MG63 (cell line): ENCODE measurements around the gene ACTR6. TPM values are rescaled to one million over a fixed set of nuclear protein-coding genes. Genes with fewer than 3 reads are reported as not detected.
A peak's percentile ranks its signal among the peaks of the same experiment; 100 is the strongest.
"Not testable (repeated sequence)": the region's sequence is repeated elsewhere in the genome, so short reads cannot be mapped to it uniquely, and the experiment has no call there.

ENCODE experiments used
- DNase-seq: peaks from one replicate; pipeline ENCODE4 v3.0.0-alpha.2; 2020
- H3K27me3 ChIP-seq: fragments of 250-450 bp; sonication (Bioruptor Pico); 2 replicates; pipeline ENCODE4 v1.5.1; 2020; ENCODE audit warnings: mild to moderate bottlenecking, moderate library complexity
- H3K36me3 ChIP-seq: fragments of 250-450 bp; sonication (Bioruptor Pico); 2 replicates; pipeline ENCODE4 v1.5.1; 2020; ENCODE audit warnings: mild to moderate bottlenecking, moderate library complexity
- H3K4me3 ChIP-seq: fragments of 250-450 bp; sonication (Bioruptor Pico); 2 replicates; pipeline ENCODE4 v1.5.1; 2020; ENCODE audit warnings: mild to moderate bottlenecking, moderate library complexity
- H3K9me3 ChIP-seq: fragments of 250-450 bp; sonication (Bioruptor Pico); 2 replicates; pipeline ENCODE4 v1.5.1; 2020; ENCODE audit warnings: mild to moderate bottlenecking, moderate library complexity
- total RNA-seq: library from RNA; depleted of rRNA; stranded (reverse); fragments of >200 nt; shearing (Covaris generic); gene quantifications from 2 replicates; pipeline ENCODE4 v1.2.3, GENCODE V29; 2014; ENCODE audit warnings: low replicate concordance

Gene ACTR6
- total RNA-seq, 1 experiment from 2014 or later: 18.4 TPM

DNA sequence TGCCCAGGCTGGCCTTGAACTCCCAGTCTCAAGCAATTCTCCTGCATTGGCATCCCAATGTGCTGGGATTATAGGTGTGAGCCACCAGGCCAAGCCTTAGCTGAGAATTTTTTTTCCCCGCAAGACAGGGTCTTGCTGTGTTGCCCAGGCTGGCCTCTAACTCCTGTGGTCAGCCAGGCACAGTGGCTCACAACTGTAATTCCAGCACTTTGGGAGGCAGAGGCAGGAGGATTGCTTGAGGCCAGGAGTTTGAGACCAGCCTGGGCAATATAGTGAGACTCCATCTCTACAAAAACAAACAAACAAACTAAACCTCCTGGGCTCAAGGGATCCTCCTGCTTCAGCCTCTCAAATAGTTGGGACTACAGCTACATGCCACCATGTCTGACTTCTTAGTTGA is 39.0 kb downstream of the ACTR6 start:
- H3K9me3 ChIP-seq: no peaks in the 10 kb centered on the region
- H3K36me3 ChIP-seq: no peaks in the 10 kb centered on the region
- no peaks in the 10 kb centered on the region for H3K27me3 ChIP-seq
- H3K4me3 ChIP-seq: no peak overlapping the region
- no peak for DNase-seq

DNA sequence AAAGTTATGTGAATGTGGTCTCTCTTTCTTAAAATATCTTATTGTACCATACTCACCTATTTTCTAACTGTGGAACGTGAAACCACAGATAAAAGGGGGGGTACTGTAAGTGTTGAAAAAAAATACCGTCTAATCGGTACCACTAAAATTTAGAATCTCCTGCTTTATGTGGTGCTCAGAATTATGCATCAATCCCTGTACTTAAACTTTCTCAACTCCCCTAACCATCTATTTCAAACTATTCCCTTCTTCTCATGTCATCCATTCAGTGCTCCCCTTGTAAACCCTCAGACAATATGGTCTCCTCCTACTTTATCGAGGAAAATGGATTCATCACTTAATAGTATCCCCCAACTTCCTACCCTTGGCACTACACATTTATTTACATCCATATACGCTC is 42.5 kb downstream of the ACTR6 start:
- Histone ChIP-seq H3K36me3 (no peaks in the 10 kb centered on the region), H3K27me3 (no peaks in the 10 kb centered on the region), H3K4me3 (no peak overlapping the region), H3K9me3 (no peaks in the 10 kb centered on the region)
- DNase-seq: no peak

DNA sequence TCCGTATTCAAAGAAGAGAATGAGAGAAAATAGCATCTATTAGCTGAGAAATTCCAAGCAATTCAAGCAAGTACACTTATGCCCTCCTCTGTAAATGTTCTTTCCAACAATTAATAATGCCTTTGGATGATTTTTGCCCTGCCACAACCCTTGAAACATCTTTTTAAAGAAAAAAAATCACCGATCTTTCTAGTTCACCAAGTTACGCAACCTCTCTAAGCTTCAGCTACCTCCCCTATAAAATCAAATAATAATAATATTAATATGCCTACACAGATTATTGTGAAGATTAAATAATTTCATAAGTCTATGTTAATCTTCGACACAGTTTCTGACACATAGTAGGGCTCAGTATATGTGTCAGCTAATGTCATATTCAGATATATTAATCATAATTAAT is 47.1 kb downstream of the ACTR6 start:
- H3K36me3 ChIP-seq: no peaks in the 10 kb centered on the region
- DNase-seq: no peak
- no peaks in the 10 kb centered on the region for H3K27me3 ChIP-seq
- H3K4me3 ChIP-seq: no peak overlapping the region
- no peaks in the 10 kb centered on the region for H3K9me3 ChIP-seq

DNA sequence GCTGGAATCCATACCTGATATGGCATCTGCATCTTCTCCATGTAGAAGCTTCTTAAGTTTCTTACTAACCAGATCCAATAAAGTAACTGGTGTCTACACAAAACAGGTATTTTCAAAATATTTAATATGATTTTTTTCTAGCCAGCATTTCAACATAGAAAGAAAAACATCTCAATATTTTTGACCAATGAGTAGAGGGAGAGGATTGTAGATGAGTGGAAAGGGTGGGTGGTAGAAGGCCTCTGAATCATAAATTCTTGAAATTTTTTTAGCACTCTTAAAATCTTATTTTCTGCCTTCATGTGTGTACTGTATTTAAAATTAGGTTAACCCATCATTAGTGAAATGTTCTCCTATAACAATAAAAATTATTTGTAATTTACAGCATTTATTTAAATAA is 48.3 kb downstream of the ACTR6 start:
- H3K4me3 ChIP-seq: no peak overlapping the region
- H3K9me3 ChIP-seq: no peaks in the 10 kb centered on the region
- H3K36me3 ChIP-seq: no peaks in the 10 kb centered on the region
- no peak for DNase-seq
- H3K27me3 ChIP-seq: no peaks in the 10 kb centered on the region

DNA sequence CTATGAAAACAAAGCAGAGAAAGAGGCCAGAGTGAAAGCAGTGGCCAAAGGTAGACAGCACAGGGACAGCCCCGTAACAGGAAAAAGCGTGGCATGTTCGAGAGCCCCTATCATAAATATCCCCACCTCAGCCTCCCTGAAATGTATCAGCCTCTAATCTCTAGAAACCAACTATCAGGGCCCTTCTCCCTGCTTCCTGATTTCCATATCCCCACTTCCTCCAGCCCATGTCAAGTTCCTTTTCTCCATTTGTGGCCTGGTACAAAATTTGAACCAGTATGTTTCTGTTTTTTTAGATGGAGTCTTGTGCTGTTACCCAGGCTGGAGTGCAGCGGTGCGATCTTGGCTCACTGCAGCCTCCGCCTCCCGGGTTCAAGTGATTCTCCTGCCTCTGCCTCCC is 49.3 kb downstream of the ACTR6 start:
- Histone ChIP-seq H3K27me3 (no peaks in the 10 kb centered on the region), H3K9me3 (no peaks in the 10 kb centered on the region), H3K4me3 (no peak overlapping the region), H3K36me3 (no peaks in the 10 kb centered on the region)
- no peak for DNase-seq

DNA sequence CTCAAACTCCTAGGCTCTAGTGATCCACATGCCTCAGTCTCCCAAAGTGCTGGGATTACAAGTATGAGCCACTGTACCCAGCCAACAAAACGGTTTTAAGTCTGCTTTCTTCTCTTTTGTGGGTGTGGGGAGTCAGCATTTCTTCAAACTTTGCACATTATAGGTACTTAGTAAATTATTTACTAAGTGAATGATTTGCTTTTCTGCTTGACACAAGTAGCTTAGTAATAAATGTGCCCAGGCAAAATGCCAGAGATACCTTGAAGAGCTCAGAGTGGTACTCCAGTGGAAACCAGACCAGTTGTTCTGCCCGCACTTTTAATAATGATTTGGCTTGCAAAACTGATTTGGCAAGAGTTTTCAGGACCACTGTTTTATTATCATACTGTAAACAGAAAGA is 51.3 kb downstream of the ACTR6 start:
- H3K27me3 ChIP-seq: no peaks in the 10 kb centered on the region
- H3K4me3 ChIP-seq: no peak overlapping the region
- no peaks in the 10 kb centered on the region for H3K9me3 ChIP-seq
- H3K36me3 ChIP-seq: no peaks in the 10 kb centered on the region
- no peak for DNase-seq

DNA sequence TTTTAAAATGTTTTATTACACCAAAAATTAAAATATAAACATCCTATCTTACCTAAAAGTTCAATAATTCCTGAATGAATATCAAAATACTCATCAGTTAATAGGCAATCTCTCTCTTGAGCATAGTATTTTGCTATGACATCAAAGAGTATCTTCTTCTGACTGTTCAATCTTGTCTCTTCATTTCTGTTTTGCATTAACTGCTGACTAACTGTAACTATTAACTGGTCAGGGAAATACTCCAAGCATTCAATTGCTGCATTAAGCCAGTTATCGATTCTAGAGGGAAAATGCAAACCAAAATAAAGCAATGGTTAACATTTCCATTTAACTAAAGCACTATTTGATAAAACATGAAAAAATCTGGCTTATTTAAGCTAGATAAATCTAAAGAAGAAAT is 52.8 kb downstream of the ACTR6 start:
- H3K36me3 ChIP-seq: no peaks in the 10 kb centered on the region

DNA sequence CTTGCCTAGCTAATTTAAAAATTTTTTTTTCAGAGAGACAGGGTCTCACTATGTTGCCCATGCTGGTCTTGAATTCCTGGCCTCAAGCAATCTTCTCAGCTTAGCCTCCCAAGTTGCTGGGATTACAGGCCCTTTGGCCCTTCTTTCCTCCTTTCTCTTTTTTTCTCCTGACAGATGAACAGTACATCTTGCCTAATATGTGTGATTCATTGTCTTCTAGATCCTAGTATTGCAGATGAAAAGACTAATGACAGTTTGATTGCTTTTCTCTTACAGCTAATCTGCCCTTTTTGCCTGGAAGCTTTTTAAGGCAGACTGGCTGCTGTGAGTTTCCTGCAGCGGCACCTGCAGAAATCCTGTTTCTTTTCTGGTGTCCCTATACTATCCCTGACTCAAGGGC is 54.3 kb downstream of the ACTR6 start:
- Histone ChIP-seq H3K9me3 (no peaks in the 10 kb centered on the region), H3K4me3 (no peak overlapping the region), H3K27me3 (no peaks in the 10 kb centered on the region), H3K36me3 (no peaks in the 10 kb centered on the region; the same call in 1 of the 2 replicates)
- DNase-seq: no peak

More for the DNA sequence above, 52.8 kb downstream of the ACTR6 start:
- Histone ChIP-seq H3K4me3 (no peak overlapping the region), H3K27me3 (no peaks in the 10 kb centered on the region), H3K9me3 (no peaks in the 10 kb centered on the region)
- DNase-seq: no peak

DNA sequence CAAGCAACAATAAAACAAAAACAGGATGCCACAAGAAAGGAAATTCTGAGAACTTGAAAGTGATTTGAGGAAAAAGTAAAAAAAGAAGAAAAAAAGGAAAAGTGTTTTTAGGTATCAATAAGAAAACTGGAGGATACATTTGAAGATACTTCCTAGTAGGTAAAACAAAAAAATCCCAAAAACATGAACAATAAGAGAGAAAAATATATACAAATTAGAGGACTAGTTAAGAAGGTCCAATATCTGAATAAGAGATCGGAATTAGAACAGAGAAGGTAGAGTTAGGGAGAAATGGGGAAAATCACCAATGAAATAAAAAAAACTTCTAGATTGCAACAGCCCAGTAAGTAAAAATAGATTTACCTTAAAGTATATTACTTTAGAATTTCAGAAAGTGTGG is 57.5 kb downstream of the ACTR6 start:
- no peak for DNase-seq
- Histone ChIP-seq H3K27me3 (no peaks in the 10 kb centered on the region), H3K36me3 (no peaks in the 10 kb centered on the region; the same call in 1 of the 2 replicates), H3K4me3 (no peak overlapping the region), H3K9me3 (no peaks in the 10 kb centered on the region)

DNA sequence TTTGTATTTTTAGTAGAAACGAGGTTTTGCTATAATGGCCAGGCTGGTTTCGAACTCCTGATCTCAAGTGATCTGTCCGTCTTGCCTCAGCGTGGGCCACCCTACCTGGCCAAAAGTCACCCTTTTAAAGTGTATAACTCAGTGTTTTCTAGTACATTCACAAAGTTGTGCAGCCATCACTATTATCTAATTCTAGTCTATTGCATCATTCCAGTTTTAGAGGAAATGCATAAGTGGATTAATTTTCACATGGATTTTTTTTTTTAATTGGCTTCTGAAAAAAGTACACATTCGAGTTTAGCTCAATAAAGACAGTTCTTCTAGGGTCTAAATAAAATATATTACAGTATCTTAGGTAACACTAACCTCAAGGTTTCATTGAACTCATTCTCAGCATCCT is 62.5 kb downstream of the ACTR6 start:
- Histone ChIP-seq H3K36me3 (no peaks in the 10 kb centered on the region; the same call in 1 of the 2 replicates), H3K4me3 (no peak overlapping the region), H3K9me3 (no peaks in the 10 kb centered on the region), H3K27me3 (no peaks in the 10 kb centered on the region)
- no peak for DNase-seq

DNA sequence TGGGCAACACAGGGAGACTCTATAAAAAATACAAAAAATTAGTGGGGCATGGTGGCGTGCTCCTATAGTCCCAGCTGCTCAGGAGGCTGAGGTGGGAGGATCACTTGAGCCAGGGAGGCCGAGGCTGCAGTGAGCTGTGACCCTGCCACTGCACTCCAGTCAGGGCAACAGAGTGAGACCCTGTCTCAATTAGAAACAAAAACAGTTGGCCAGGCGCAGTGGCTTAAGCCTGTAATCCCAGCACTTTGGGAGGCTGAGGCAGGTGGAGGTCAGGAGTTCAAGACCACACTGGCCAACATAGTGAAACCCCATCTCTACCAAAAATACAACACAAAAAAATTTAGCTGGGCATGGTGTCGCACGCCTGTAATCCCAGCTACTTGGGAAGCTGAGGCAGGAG is 64.5 kb downstream of the ACTR6 start:
- not testable (repeated sequence) for H3K9me3 ChIP-seq, H3K4me3 ChIP-seq, H3K36me3 ChIP-seq, DNase-seq, H3K27me3 ChIP-seq

DNA sequence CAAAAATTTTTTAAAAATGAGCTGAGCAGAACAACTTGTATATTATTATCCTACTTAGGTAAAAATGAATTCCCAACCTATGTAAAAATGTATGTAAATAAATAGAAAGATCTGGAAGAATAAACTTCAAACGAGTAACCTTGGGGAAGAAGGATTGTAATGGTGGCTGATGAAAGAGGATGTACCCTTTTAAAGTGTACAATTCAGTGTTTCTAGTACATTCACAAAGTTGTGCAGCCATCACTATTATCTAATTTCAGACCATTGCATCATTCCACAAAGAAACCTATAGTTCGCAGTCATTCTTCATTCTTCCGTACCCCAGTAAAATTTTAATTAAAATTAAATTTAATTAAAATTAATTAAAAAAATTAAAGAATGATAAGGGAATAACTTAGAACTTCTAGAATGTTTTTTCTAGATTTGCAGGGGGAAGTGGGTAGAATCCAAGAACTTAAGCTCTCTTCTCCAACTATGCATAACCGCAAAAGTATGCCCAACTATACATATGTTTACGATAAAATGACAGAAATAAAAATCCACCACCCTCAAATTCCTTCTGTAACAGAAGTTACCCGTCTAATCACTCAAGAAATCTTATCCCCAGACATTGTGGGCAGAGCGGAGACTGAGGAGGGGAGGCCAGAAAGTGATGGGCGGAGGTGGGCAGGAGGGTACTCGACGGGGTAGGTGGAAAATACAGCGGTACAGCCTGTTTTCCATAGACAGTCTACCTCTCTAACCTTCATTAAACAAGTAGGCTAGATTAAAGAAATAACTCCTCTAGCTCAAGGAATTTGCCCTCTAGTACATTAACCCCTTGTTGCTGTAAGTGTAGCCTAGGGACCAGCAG is 65.3 kb downstream of the ACTR6 start:
- no peaks in the 10 kb centered on the region for H3K27me3 ChIP-seq
- no peak for DNase-seq
- H3K4me3 ChIP-seq: peak overlapping the region; percentile 66
- H3K36me3 ChIP-seq: no peaks in the 10 kb centered on the region
- H3K9me3 ChIP-seq: no peaks in the 10 kb centered on the region

DNA sequence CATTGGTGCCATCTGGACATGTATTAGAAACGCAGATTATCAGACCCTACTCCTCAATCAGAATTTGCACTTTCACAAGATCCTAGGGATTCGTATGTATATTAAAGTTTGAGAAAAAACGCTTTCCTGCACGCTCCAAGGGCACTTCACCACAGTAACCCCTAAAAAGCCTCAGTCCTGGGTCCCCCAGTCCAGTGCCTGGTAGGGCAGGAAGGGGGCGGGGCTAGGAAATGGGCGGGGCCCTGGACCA is 65.9 kb downstream of the ACTR6 start:
- no peak for DNase-seq
- no peaks in the 10 kb centered on the region for H3K9me3 ChIP-seq
- H3K27me3 ChIP-seq: no peaks in the 10 kb centered on the region
- peak overlapping the region; percentile 66 for H3K4me3 ChIP-seq
- peaks cover 3% of the 10 kb centered on the region; the same call in 1 of the 2 replicates for H3K36me3 ChIP-seq

DNA sequence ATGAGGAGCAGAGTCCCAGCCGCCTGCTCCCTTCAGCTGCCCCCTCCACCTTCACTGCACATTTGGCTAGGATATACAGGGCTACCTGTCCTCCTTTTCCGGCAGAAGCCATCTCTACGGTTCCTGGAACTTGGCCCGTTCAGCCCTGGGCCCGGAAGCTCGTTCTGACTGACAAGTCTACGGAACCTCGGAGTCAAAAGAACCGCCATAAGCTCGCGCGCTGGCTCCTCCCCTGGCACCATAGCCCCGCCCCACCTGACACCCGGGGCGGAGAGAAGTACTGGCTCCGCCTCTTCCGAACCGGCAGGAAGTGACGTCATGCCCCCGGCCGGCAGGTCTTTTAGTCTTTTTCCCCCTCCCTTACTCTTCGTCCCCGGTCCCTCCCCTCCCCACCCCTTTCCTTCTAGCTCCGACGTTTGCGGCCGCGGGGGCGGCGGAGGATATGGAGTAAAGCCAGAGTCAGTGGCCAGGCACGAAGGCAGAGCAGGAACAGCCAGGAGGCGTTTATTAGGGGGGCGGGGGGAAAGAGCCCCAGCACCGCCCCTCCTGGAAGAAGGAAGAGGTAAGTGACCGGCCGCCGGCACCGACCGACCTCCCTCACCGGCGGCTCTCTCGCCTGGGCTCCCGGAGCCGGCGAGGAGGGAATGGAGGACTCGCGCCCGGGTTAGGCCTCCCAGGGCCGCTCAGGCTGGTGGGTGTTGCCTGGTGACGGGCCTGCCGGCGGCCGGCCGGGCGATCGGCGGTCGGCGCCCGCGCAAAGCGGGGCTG is 66.4 kb downstream of the ACTR6 start, which contains the start of the genes DEPDC4 and SCYL2:
Gene DEPDC4, minus strand, starts transcription at position 245 of the 768 bp plus-strand sequence. Its CDS starts 3 bp downstream, at position 242.
Gene SCYL2, plus strand, starts transcription at position 343 of the 768 bp plus-strand sequence. CDS start 15,794 bp downstream, outside the sequence.
- Histone ChIP-seq H3K27me3 (no peaks in the 10 kb centered on the region), H3K36me3 (peaks cover 4% of the 10 kb centered on the region; the same call in 1 of the 2 replicates), H3K4me3 (peak within 1 kb of the TSS; percentile 66), H3K9me3 (no peaks in the 10 kb centered on the region)
- DNase-seq: peak; percentile 97

DNA sequence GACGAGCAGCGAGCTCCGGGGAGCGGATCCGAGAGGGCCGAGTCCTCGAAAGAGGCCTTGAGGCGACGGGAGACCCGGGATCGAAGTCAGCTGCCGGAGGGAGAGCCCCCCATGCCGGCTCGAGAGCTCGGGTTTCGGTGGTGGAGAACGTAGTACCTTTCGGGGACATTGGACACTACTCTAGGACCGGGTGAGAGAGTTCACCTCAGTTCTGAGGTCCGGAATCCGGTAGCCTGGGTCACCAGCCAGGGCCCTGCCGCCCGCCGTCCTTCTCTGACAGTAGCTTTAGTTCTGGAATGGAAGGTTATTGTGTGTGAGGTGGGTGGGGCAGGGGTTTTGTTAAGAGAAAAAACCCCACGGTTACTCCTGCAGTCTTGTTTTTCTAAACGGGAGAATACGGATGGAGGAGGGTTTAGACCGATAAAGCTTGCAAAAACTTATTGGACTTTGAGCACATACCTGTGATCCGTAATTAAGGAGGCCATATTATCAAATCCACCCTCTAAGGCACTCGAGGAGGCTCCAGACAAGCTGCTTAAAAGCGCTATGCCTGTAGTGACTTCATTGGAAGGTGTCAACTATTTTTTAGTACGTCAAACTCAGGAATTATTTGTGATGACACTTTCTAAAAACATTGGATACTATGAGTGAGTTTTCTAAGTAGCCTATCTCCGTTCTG is 67.1 kb downstream of the ACTR6 start:
- no peaks in the 10 kb centered on the region for H3K27me3 ChIP-seq
- H3K9me3 ChIP-seq: no peaks in the 10 kb centered on the region
- peak; percentile 16 for DNase-seq
- H3K36me3 ChIP-seq: peaks cover 4% of the 10 kb centered on the region; the same call in 1 of the 2 replicates
- peak overlapping the region; percentile 66 for H3K4me3 ChIP-seq

DNA sequence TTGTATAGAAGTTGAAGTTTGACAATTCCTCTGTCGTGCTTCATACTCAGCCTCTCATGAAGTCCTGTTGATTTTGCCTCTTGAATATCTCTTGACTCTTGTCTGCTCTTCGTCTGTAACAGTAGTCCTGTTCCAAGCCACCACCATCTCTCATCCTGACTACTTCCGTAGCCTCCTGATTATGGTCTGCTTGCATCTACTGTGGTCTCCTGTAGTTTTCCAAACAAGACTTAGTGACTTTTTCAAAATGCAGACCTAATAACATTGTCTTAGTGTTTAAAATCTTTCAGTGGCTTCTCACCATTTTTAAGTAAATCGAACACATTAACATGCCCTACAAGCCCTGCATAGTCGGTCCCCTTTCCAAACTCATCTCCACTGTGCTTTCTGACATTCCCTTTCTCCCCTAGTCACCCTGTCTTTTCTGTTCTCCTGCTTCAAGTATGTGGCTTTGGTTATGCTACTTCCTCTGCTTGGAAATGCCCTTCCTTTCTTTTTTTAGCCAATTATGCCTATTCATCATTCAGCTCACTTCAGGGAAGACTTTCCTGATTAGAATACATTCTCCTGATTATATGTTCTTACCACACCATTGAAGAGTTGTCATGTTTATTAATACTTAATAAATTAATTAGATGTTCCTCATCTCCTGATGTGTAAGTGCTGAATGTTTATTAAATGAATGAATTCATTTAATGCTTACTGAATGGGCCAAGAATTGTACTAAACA is 68.4 kb downstream of the ACTR6 start:
- no peak for DNase-seq
- Histone ChIP-seq H3K9me3 (no peaks in the 10 kb centered on the region), H3K36me3 (peaks cover 4% of the 10 kb centered on the region; the same call in 1 of the 2 replicates), H3K27me3 (no peaks in the 10 kb centered on the region), H3K4me3 (peak overlapping the region; percentile 66)
